A549 (cell line): ENCODE data around the gene ST13. TPM values are rescaled to one million over a fixed set of nuclear protein-coding genes. Genes with fewer than 3 reads are reported as not detected.

Experiments used
- ATAC-seq, 2 experiments: fragments of 200-7000 bp in 1 of 2; fragments of >200 bp in 1 of 2; cut with Nextera tagmentation in 1 of 2; cut with Tn5 transposase in 1 of 2; 3 replicates each; pipeline versions ENCODE4 v1.8.0 to v1.9.1; 2018 to 2020; ENCODE audit warnings: mild to moderate bottlenecking in 1 of 2, moderate library complexity in 1 of 2
- CTCF ChIA-PET: fragments of 300-600 bp; sonication (Branson Sonifier 250); formaldehyde crosslinking; extraction: SDS; loops from one replicate; lab custom pipeline; 2021; ENCODE audit warnings: antibody characterized with exemption, inconsistent platforms; lab: Yijun Ruan, JAX
- POLR2A ChIA-PET: fragments of 350-600 bp; formaldehyde crosslinking; extraction: SDS; loops from one replicate; lab custom pipeline; 2021; ENCODE audit warnings: antibody characterized with exemption, inconsistent platforms; lab: Yijun Ruan, JAX
- DNase-seq, 2 experiments: peaks; one replicate each; pipeline versions ENCODE4 v3.0.0 to v3.0.0-alpha.2; 2011 to 2016; ENCODE audit warnings: low read depth in 1 of 2, low spot score in 1 of 2
- FAIRE-seq: peaks from 2 replicates; lab custom pipeline; 2011; peaks lifted over from hg19 to GRCh38; lab: Jason Lieb, UNC
- H3K27ac ChIP-seq, 2 experiments: fragments of >200 bp; sonication (Bioruptor Twin); formaldehyde crosslinking; 3 replicates each; pipeline ENCODE4 v1.5.1; 2016 to 2017
- H3K4me1 ChIP-seq: fragments of >200 bp; sonication (Bioruptor Twin); formaldehyde crosslinking; 3 replicates; pipeline ENCODE4 v1.6.1; 2016
- H3K4me2 ChIP-seq: fragments of >200 bp; sonication (Bioruptor Twin); formaldehyde crosslinking; 3 replicates; pipeline ENCODE4 v1.6.1; 2016
- H3K4me3 ChIP-seq: fragments of >200 bp; sonication (Bioruptor Twin); formaldehyde crosslinking; 3 replicates; pipeline ENCODE4 v1.5.1; 2016
- H3K9me3 ChIP-seq: fragments of >200 bp; sonication (Bioruptor Twin); formaldehyde crosslinking; 3 replicates; pipeline ENCODE4 v1.6.1; 2016
- CEBPB ChIP-seq, 2 experiments: fragments of >200 bp in 1 of 2; sonication (Bioruptor Twin) in 1 of 2; formaldehyde crosslinking in 1 of 2; IDR thresholded peaks; 2 replicates each; pipeline ENCODE4 v1.6.1; 2012 to 2016
- CHD2 ChIP-seq: fragments of 150-350 bp; IDR thresholded peaks from 2 replicates; pipeline ENCODE4 v1.6.1; 2014; ENCODE audit warnings: low read length; ENCODE audit not compliant: partially characterized antibody
- EHF ChIP-seq: fragments of 250-450 bp; sonication (Bioruptor Pico); IDR thresholded peaks from 2 replicates; pipeline ENCODE4 v1.5.0; 2020; ENCODE audit warnings: mild to moderate bottlenecking
- EHMT2 ChIP-seq: fragments of 200-600 bp; sonication (generic); IDR thresholded peaks from 2 replicates; pipeline ENCODE4 v1.6.1; 2016; ENCODE audit warnings: antibody characterized with exemption, low read depth, mild to moderate bottlenecking, moderate library complexity
- EP300 ChIP-seq, 2 experiments: fragments of >200 bp; sonication (Bioruptor Twin); formaldehyde crosslinking; IDR thresholded peaks; 2 replicates in 1 of 2; 3 replicates in 1 of 2; pipeline ENCODE4 v1.6.1; 2016 to 2017
- FOSL2 ChIP-seq, 2 experiments: fragments of 450-650 bp in 1 of 2; fragments of >200 bp in 1 of 2; sonication (Bioruptor Twin) in 1 of 2; formaldehyde crosslinking; IDR thresholded peaks; 2 replicates each; pipeline versions ENCODE4 v1.5.0 to v1.6.1; 2016 to 2020; ENCODE audit warnings: mild to moderate bottlenecking in 1 of 2, moderate library complexity in 1 of 2
- FOXS1 ChIP-seq: fragments of 250-450 bp; sonication (Bioruptor Pico); IDR thresholded peaks from 2 replicates; pipeline ENCODE4 v1.5.0; 2020; ENCODE audit warnings: mild to moderate bottlenecking, moderate library complexity
- GATA3 ChIP-seq: IDR thresholded peaks from 2 replicates; pipeline ENCODE4 v1.6.1; 2012; ENCODE audit warnings: borderline replicate concordance
- HDAC2 ChIP-seq: fragments of 200-600 bp; sonication (generic); IDR thresholded peaks from 2 replicates; pipeline ENCODE4 v1.6.1; 2016
- HES2 ChIP-seq: fragments of >200 bp; sonication (Bioruptor Twin); formaldehyde crosslinking; IDR thresholded peaks from 2 replicates; pipeline ENCODE4 v1.6.1; 2016
- HOXB13 ChIP-seq: fragments of 250-450 bp; sonication (Bioruptor Pico); IDR thresholded peaks from 2 replicates; pipeline ENCODE4 v1.5.0; 2020; ENCODE audit warnings: low read depth, mild to moderate bottlenecking, moderate library complexity
- JUN ChIP-seq, 2 experiments: fragments of >200 bp; sonication (Bioruptor Twin); formaldehyde crosslinking; IDR thresholded peaks; 2 replicates in 1 of 2; 3 replicates in 1 of 2; pipeline ENCODE4 v1.6.1; 2016 to 2017
- JUNB ChIP-seq: fragments of >200 bp; sonication (Bioruptor Twin); formaldehyde crosslinking; IDR thresholded peaks from 2 replicates; pipeline ENCODE4 v1.6.1; 2016
- KDM5A ChIP-seq: fragments of 200-600 bp; sonication (generic); IDR thresholded peaks from 2 replicates; pipeline ENCODE4 v1.6.1; 2016; ENCODE audit warnings: antibody characterized with exemption, mild to moderate bottlenecking
- MYC ChIP-seq: IDR thresholded peaks from 2 replicates; pipeline ENCODE4 v1.6.1; 2012; ENCODE audit warnings: mild to moderate bottlenecking, inconsistent platforms, low read length, improper control_type of control experiment, borderline replicate concordance
- NR3C1 ChIP-seq: fragments of >200 bp; sonication (Bioruptor Twin); formaldehyde crosslinking; IDR thresholded peaks from 3 replicates; pipeline ENCODE4 v1.6.1; 2017
- POLR2A ChIP-seq: IDR thresholded peaks from 2 replicates; pipeline ENCODE4 v1.6.1; 2012; ENCODE audit warnings: mild to moderate bottlenecking, low read length
- RAD21 ChIP-seq, 2 experiments: fragments of >200 bp in 1 of 2; sonication (Bioruptor Twin) in 1 of 2; formaldehyde crosslinking in 1 of 2; IDR thresholded peaks in 1 of 2; conservative IDR thresholded peaks in 1 of 2; 2 replicates in 1 of 2; 3 replicates in 1 of 2; pipeline ENCODE4 v1.6.1; 2012 to 2018; ENCODE audit warnings: inconsistent platforms in 1 of 2
- RCOR1 ChIP-seq: fragments of 150-350 bp; IDR thresholded peaks from 2 replicates; pipeline ENCODE4 v1.6.1; 2014; ENCODE audit warnings: antibody characterized with exemption, low read length, low read depth
- RFX5 ChIP-seq: fragments of 450-650 bp; IDR thresholded peaks from 2 replicates; pipeline ENCODE4 v1.7.1; 2014; ENCODE audit warnings: antibody characterized with exemption, mild to moderate bottlenecking, moderate library complexity
- RNF2 ChIP-seq: fragments of 200-600 bp; sonication (generic); IDR thresholded peaks from 2 replicates; pipeline ENCODE4 v1.6.1; 2016; ENCODE audit warnings: low read depth, mild to moderate bottlenecking, antibody characterized with exemption, moderate library complexity, borderline replicate concordance
- TP53 ChIP-seq: fragments of 250-450 bp; sonication (Bioruptor Pico); IDR thresholded peaks from 2 replicates; pipeline ENCODE4 v1.5.0; 2021; ENCODE audit warnings: mild to moderate bottlenecking, moderate library complexity
- ZC3H11A ChIP-seq: fragments of 450-650 bp; IDR thresholded peaks from 2 replicates; pipeline ENCODE4 v1.6.1; 2014; ENCODE audit warnings: antibody characterized with exemption, mild to moderate bottlenecking
- ZNF302 ChIP-seq: fragments of 250-450 bp; sonication (Bioruptor Pico); IDR thresholded peaks from 2 replicates; pipeline ENCODE4 v1.9.0; 2021; ENCODE audit warnings: inconsistent platforms, mild to moderate bottlenecking, moderate library complexity
- ZSCAN20 ChIP-seq: fragments of 250-450 bp; sonication (Bioruptor Pico); IDR thresholded peaks from 2 replicates; pipeline ENCODE4 v1.8.0; 2022; ENCODE audit warnings: mild to moderate bottlenecking, moderate library complexity
- WGBS: methylation state at CpG from one replicate; pipeline ENCODE4 v1.1.6; 2017; ENCODE audit errors: missing lambda C conversion rate; 5-methylcytosine and 5-hydroxymethylcytosine counted together
- polyA plus RNA-seq, 4 experiments: library from polyadenylated mRNA; depleted of rRNA in 3 of 4; stranded (reverse); fragments of >200 nt; fragmentation: RNase III in 1 of 4; extraction: RNeasy Plus Mini Kit Qiagen cat#74134 plus additional on column Dnase treatment in 1 of 4; gene quantifications; 2 replicates in 3 of 4; 3 replicates in 1 of 4; pipeline ENCODE4 v1.2.3, GENCODE V29; 2011 to 2017
- TF ChIP-seq, protein P1 (sequence below): IDR thresholded peaks from 2 replicates; pipeline ENCODE4 v1.6.1; 2012; ENCODE audit warnings: low read depth, borderline replicate concordance
- TF ChIP-seq, protein P2 (sequence below): fragments of 250-450 bp; sonication (Bioruptor Pico); IDR thresholded peaks from 2 replicates; pipeline ENCODE4 v1.5.0; 2021; ENCODE audit warnings: mild to moderate bottlenecking, moderate library complexity, borderline replicate concordance
- TF ChIP-seq, protein P3 (sequence below): fragments of 450-650 bp; IDR thresholded peaks from 2 replicates; pipeline ENCODE4 v1.6.1; 2014; ENCODE audit warnings: antibody characterized with exemption

Gene ST13
- polyA plus RNA-seq, 2 of the 4 experiments (the other 2 are of a cell fraction) = 181 to 227 TPM

GRCh38 chr22:40791241-40791640 lies 65.2 kb downstream of the ST13 start:
- H3K4me1 ChIP-seq = no peaks in the 10 kb centered on the region
- ATAC-seq (no peak), FAIRE-seq (no peak), DNase-seq (no peak)
- H3K27ac ChIP-seq = no peak overlapping the region
- H3K4me2 ChIP-seq = no peak overlapping the region
- ChIA-PET POLR2A (no interaction called here), CTCF (no interaction called here)
- TF ChIP-seq ZC3H11A (no peak), KDM5A (no peak), RCOR1 (no peak), NR3C1 (no peak), EHF (CRISPR knock-in tag) (no peak), GATA3 (no peak), ZSCAN20 (CRISPR knock-in tag) (no peak), EP300 (IDR thresholded peaks at IDR 0.05) (no peak), MYC (no peak), RAD21 (conservative IDR thresholded peaks at IDR 0.05 in 1 of 2, IDR thresholded peaks at IDR 0.05 in 1 of 2) (no peak), FOSL2 (IDR thresholded peaks at IDR 0.05) (no peak), FOSL2 (CRISPR knock-in tag; IDR thresholded peaks at IDR 0.05) (no peak), ZNF302 (CRISPR knock-in tag) (no peak), CEBPB (IDR thresholded peaks at IDR 0.05) (no peak), HDAC2 (no peak)
- TF ChIP-seq, protein P1, sequence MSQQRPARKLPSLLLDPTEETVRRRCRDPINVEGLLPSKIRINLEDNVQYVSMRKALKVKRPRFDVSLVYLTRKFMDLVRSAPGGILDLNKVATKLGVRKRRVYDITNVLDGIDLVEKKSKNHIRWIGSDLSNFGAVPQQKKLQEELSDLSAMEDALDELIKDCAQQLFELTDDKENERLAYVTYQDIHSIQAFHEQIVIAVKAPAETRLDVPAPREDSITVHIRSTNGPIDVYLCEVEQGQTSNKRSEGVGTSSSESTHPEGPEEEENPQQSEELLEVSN = no peak
- TF ChIP-seq, protein P2, sequence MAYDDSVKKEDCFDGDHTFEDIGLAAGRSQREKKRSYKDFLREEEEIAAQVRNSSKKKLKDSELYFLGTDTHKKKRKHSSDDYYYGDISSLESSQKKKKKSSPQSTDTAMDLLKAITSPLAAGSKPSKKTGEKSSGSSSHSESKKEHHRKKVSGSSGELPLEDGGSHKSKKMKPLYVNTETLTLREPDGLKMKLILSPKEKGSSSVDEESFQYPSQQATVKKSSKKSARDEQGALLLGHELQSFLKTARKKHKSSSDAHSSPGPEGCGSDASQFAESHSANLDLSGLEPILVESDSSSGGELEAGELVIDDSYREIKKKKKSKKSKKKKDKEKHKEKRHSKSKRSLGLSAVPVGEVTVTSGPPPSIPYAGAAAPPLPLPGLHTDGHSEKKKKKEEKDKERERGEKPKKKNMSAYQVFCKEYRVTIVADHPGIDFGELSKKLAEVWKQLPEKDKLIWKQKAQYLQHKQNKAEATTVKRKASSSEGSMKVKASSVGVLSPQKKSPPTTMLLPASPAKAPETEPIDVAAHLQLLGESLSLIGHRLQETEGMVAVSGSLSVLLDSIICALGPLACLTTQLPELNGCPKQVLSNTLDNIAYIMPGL (CRISPR knock-in tag) = no peak
- H3K4me3 ChIP-seq = no peak overlapping the region
- H3K9me3 ChIP-seq = no peaks in the 10 kb centered on the region

GRCh38 chr22:40789131-40789530 lies 67.3 kb downstream of the ST13 start:
- ATAC-seq (no peak), FAIRE-seq (no peak), DNase-seq (no peak)
- ChIA-PET POLR2A (no interaction called here), CTCF (interaction anchor here (0.6 to 1.3 kb wide), 2 partner anchors 10 to 106 kb away, joined by 3 to 4 read pairs; no protein-coding TSS in a partner anchor)
- Histone ChIP-seq H3K4me1 (no peaks in the 10 kb centered on the region), H3K4me2 (no peak overlapping the region), H3K9me3 (no peaks in the 10 kb centered on the region), H3K4me3 (no peak overlapping the region), H3K27ac (no peak overlapping the region)
- WGBS = 97% methylated on average over 8 of the region's 22 CpGs
- TF ChIP-seq JUN (IDR thresholded peaks at IDR 0.05) (no peak), EHF (CRISPR knock-in tag) (no peak), ZSCAN20 (CRISPR knock-in tag) (no peak), HDAC2 (no peak), HOXB13 (CRISPR knock-in tag) (no peak), EP300 (IDR thresholded peaks at IDR 0.05) (no peak)
- TF ChIP-seq, protein P3, sequence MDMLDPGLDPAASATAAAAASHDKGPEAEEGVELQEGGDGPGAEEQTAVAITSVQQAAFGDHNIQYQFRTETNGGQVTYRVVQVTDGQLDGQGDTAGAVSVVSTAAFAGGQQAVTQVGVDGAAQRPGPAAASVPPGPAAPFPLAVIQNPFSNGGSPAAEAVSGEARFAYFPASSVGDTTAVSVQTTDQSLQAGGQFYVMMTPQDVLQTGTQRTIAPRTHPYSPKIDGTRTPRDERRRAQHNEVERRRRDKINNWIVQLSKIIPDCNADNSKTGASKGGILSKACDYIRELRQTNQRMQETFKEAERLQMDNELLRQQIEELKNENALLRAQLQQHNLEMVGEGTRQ = no peak

- no peak for FAIRE-seq
- H3K9me3 ChIP-seq = no peaks in the 10 kb centered on the region
- WGBS = 86% methylated on average over 3 of the region's 3 CpGs
- ChIA-PET POLR2A (no interaction called here), CTCF (interaction anchor here (1.2 kb wide), 1 partner anchor 100 kb away, joined by 3 read pairs; no protein-coding TSS in a partner anchor)
- H3K4me1 ChIP-seq = no peaks in the 10 kb centered on the region
- no peak overlapping the region for H3K4me2 ChIP-seq
- no peak overlapping the region for H3K4me3 ChIP-seq
- ATAC-seq = no peak
- DNase-seq = no peak
- H3K27ac ChIP-seq = no peak overlapping the region
- TF ChIP-seq HES2 = no peak
- TF ChIP-seq NR3C1 = no peak
- no peak for TF ChIP-seq RFX5
- TF ChIP-seq KDM5A = no peak
- no peak for TF ChIP-seq CHD2
- TF ChIP-seq EHMT2 = no peak
- TF ChIP-seq, protein P2 (CRISPR knock-in tag) = no peak
- TF ChIP-seq POLR2A = no peak
- no peak for TF ChIP-seq RNF2
- no peak for TF ChIP-seq ZSCAN20 (CRISPR knock-in tag)
- no peak for TF ChIP-seq TP53
- TF ChIP-seq JUNB = no peak
- TF ChIP-seq FOXS1 (CRISPR knock-in tag) = no peak
- no peak for TF ChIP-seq EP300 (IDR thresholded peaks at IDR 0.05)
- TF ChIP-seq, protein P1 = no peak
Measured at GRCh38 chr22:40782521-40782920, 73.9 kb downstream of the ST13 start.
